Stimulated activated CD4-positive, alpha-beta T cell treated with anti-CD3 and anti-CD28 coated beads, Interleukin-2, amount 100 ng/mL, for 24 hours (primary cell): ENCODE measurements around the gene KBTBD2.
A peak's percentile ranks its signal among the peaks of the same experiment; 100 is the strongest.
"Not testable (repeated sequence)": the region's sequence is repeated elsewhere in the genome, so short reads cannot be mapped to it uniquely, and the experiment has no call there.

Experiments used
- DNase-seq, 2 donors: peaks; one replicate each; pipeline ENCODE4 v3.0.0-alpha.2; 2020

Gene KBTBD2

DNA sequence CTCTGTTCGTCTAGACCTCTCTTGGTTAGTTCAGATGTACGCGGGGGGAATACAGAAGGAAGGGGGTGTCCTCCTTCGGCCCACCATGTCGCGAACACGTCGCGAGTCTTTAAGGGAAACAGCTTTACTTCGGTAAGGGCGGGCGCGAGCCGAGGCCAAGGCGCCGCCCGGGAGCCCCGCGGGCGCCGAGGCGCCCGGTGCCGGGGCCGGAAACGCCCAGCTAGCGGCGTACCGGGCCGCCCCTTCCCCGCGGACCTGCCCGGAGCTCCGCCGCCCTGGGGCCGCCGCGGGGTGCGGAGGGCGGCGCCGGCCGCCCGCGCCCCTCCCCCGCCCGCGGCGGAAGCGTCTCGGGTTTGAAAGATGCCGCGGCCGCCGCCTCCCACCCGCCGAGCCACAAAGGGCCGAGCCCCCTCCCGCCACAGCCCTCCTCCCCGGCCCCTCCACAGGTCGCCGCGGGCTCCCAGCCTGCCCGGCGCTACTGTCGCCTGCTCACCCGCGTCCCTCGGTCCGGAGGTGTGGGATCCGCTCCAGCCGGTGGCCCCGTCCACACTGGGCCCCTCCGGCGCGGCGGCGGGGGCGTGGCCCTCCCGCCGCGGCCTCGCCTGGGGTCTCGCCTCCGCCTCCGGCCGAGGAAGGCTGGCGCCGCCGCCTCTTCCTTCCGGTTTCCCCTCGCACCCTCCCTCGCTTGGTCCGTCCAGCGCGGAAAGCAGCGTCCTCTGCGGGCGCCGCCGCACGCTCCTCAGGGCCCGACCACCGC lies at the start of gene KBTBD2:
Gene KBTBD2, minus strand, starts transcription at position 718 of the 757 bp plus-strand sequence. CDS start 12,156 bp downstream, outside the sequence.
- DNase-seq, result peak; percentile 70 to 80

DNA sequence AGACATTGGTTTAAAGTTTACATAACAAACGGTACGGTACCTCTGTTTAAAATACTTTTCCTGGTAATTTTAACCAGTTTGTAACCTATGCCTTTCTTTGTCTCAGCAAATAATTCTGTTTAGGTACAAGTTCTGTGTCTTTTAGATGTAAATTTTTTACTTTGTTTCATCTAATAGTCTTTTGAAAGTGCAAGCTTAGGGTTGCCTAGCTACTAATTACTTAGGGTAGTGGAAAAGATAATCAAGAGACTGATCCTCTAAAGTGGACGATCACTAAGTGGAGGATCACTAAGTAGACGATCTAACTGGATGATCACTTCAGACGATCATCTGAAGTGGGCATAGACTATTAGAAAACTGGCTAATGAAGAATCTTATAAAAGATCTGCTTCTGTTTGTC lies 49.6 kb upstream of the KBTBD2 start:
- no peak for DNase-seq

DNA sequence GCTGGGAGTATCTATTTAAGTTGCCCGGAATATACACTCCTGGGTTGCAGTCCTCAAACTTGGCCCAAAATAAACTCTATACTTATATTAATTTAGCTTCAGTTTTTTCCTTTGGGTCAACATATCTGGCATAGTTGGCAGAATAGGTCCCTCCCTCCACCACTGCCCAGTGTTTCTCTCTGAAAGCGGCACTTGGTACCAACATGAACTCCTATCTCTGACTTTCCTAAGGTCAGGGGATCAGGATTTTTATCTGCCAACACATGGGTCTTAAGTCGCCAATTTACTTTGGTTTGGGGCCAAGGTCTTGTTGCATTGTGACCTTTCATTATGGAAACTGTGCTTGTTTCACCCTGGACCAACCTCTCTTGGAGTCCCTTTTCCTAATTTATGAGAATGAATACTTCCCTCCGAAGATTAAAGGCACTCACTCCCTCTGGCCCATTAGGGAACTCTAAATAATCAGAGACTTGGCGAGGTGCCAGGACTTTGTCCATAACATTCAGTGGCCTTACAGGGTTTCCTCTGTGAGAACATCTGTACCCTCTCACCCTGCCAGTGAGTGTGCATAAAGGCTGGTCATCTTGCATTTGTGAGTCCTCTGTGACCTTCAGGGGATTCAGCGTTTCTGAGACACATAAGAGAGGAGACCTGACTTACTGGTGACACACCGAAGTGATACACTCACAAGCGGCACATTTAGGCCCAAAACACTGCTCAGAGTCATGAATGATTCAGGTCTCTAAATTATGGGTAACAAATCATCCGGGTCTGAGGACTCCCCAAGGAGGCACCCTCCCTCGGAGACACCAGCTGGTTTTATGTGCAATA lies 46.0 kb upstream of the KBTBD2 start:
- DNase-seq, result no peak

DNA sequence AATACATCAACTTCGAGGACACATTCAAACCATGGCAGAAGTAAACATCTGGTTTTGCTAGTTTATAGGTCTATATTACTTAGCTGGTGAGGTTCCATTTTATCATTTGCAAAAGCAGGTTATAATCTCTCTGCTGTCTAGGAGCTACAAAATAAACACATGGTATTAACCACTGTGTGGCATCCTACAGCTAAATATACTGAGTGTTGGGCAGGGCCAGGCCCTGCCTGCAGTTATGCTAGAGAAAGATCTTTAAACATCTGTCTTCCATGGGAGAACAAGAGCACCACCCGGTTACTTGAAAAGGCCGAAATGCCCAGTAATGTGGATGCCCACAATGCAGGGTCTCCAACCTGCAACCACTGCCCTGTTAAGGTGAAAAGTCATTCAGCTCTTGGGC lies 45.1 kb upstream of the KBTBD2 start:
- DNase-seq, result no peak

DNA sequence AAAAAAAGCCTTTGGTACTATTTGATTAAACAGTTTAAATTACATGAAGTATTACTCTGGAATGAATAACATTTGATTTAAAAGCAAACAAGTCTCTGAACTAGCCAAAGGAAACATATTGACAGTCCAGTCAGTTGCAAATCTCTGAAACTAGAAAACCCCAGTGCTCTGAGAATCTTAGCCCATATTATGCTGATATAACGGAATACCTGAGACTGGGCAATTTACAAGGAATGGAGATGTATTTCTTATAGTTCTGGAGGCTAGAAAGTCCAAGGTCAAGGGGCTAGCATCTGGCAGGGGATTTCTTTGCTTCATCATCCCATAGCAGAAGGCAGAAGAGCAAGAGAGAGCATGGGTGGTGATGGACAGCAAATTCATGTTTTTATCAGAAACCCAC lies 44.0 kb upstream of the KBTBD2 start:
- no peak for DNase-seq

DNA sequence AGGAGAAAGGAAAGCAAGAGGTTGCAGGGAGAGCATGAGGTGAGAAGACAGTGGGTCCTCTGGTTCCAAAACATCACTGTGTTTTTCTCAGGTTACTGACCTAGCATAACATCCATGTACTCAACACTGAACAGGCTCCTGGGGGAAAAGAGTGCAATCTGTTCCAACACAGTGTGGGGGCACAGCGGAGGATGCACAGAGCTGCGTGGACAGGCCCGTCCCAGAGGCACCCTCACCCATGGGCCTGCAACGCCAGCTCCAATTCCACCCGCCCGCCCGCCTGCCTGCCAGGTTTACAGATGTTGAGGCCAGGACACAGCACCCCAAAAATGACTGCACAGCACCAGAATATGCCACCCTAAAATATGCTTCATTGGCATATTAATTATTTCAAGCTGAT lies 38.8 kb upstream of the KBTBD2 start:
- no peak for DNase-seq

DNA sequence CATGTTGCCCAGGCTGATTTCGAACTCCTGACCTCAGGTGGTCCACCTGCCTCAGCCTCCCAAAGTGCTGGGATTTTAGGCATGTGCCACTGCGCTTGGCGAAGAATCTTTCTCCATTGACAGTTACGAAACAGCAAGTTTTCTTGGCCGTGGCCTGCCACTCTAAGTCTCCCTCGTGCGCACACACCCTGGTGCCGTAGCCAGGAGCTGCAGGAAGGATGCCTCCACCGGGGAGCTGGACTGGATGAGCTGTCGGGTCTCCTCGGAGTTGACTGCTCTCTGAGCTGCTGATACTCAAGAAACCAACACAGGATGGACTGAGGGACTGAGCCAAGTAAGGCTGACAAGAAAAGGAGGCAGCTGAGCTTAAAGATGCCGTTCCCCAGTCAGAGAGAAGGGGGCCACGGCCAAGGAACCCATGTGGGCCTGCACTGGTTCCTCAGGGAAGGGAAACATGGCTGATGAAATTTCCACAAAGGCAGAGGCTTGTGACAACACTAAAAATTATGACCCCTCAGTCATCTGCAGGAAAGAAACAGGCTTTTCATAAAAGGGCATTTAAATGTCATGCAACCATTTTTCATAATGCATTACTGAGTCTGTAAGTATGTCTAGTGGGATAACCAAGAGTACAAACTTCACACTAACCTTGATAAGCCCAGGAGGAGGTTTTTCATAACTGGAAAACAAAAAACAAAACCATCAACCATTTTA lies 38.0 kb upstream of the KBTBD2 start:
- DNase-seq, result no peak

DNA sequence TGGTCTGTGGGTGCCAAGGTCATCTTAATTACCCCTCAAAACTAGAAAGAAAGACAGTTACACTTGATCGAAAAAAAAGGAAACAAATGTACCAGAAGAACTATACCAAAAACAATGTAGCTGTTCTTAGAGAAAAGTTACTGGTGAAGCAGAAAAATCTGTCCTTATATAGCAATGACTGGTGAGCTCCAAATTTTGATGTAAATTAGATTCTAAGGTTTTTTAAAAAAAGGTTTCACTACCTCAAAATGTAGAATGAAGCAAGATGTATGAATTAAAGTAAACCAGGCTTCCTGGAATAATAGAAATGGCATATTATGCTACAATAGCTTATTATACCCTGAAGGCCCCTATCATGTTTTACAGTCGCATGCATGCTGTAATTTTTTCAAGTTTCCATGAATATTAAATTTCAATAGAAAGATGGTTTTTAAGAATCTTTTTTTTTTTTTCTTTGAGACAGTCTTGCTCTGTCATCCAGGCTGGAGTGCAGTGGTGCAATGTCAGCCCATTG lies 37.3 kb upstream of the KBTBD2 start:
- DNase-seq, result no peak

DNA sequence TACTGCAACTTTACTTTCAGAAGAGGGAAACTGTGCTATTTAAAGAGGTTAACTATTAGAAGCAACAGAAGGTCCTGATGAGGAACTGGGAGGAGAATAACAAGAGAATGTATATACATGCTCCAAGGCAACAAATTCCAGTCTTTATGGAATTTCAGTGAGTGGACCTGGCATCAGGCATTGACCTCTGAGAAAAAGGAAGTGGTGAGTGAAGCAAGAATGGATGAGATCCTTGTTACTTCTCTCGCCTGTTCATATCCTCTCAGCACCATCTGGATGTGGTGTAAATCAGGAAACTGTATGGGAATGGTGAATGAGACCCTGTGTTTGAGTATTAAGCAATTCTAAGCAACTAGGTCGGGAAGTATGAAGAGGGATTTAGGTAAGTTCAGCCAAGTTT lies 30.3 kb upstream of the KBTBD2 start:
- no peak for DNase-seq

DNA sequence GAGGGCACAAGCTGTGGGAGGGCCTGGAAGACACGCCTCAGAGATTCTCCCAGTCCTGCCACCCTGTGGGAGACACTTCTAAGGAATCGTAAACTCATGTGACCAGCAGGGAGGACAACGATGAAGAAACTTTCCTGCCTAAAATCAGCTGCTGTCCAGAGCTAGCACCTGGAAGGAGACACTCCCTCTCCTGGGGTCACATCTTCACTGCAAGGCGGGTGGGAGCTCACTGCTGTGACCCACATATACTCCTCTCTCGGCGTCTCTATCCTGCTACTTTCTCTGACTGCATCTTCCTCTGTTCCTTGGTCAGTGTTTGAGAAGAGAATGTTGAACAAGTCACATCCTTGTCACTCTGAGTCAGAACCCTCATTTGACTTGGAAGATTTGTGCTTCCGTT lies 25.4 kb upstream of the KBTBD2 start:
- not testable (repeated sequence) for DNase-seq

DNA sequence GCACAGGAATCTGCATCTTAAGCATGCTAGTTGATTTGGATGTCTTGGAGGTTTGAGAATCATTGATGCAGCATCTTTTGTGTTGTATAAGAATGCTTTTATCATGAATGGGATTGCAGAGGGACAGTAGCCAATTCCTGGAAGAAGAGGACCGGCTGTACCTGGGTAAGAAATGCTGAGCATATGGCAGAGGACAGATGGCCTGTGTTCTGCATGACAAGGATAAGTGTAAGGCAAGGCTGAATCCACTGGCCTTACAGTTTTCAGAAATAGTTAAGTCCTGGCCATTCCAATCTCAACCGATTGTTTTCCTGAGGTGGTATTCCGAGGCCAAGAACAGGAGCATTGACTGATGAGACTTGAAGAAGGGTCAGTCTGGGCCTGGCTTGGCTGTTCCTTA lies 24.4 kb upstream of the KBTBD2 start:
- no peak for DNase-seq

DNA sequence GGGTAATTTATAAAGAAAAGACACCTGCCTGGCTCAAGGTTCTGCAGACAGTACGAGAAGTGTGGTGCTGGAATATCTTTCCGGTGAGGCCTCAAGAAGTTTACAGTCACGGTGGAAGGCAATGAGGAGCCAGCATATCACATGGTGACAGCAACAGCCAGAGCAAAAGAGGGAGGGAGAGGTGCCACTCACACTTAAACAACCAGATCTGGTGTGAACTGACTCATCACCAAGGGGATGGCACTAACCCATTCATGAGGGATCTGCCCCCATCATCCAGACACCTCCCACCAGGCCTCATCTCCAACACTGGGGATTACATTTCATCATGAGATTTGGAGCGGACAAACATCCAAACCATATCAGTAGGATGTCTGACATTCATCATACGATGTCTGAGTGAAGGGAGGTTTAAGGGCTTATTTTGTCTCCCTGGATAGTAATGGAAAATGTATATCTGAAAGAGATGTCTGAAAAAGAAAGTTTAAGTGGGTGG lies 23.5 kb upstream of the KBTBD2 start:
- no peak for DNase-seq

DNA sequence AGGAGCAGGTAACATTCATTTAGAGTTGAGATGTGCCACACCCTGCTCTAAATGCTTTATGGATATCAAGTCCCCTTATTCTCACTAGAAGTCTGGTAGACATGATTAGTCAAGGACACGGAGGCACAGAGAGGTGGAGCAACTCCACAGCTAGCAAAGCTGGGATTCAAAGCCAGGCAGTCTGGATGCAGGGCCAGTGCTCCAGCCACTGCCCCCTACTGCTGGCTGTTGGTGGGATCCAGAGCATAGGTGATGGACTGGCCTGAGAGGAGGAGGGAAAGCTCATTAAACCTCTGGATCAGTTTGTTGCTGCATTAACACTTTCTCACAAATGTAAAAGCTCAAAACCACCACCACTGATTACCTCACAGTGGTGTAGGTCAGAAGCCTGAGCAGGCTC lies 22.6 kb upstream of the KBTBD2 start:
- no peak for DNase-seq

DNA sequence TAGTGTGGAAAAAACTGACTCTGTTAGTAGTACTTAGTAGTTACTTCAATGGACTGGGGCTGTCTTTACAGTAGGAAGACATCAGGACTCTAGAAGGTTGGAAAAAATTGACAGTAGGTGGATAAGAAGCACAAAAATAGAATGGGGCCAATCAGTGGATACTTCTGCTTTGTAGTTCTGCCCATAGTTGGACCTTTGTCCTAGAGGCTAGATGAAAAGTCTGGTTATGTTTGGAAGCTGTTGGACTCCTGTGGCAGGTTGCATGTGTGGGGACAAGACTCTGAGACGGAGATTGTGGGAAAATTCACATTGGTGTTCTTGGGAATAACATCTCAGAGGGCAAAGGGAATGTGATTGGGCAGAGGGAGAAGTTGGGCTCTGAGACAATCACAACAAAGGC lies 18.6 kb upstream of the KBTBD2 start:
- DNase-seq, result no peak

DNA sequence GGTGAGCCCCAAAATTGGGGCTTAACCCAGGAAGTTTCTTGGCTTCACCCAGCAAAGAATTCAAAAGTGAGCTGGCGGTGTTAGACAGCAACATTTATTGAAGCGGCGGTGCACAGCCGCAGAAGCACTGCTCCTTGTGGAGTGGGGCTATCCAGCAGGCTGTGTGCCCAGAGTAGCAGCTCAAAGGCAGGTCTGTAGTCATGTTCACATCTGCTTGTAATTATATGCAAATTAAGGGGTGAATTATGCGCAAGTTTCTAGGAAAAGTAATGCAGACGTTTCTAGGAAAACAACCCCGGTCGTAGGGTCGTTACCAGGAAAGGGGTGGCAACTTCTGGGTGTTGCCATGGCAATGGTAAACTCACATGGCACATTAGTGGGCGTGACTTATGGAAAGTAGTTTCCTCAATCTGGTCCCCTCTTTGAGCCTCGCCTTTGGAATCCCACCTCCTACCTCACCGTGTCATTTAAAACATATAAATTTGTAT lies 13.7 kb upstream of the KBTBD2 start:
- DNase-seq, result peak; percentile 66 to 70

DNA sequence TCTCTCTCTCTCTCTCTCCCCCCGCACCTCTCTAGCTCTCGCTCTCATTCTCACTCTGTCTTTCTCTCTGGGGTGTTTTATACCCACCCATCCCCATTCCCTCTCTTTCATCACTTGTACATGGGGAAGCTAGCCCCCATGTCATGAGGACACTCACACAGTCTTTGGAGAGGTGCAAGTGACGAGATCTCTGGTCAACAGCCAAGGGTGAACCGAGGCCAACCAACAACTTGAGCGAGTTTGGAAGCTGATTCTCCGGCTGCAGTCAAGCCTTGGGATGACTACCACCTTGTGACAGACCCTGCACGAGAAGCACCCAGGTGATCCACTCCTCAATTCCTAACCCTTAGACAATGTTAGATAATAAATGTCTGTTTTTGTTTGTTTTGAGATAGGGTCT lies 10.1 kb upstream of the KBTBD2 start:
- DNase-seq, result no peak

DNA sequence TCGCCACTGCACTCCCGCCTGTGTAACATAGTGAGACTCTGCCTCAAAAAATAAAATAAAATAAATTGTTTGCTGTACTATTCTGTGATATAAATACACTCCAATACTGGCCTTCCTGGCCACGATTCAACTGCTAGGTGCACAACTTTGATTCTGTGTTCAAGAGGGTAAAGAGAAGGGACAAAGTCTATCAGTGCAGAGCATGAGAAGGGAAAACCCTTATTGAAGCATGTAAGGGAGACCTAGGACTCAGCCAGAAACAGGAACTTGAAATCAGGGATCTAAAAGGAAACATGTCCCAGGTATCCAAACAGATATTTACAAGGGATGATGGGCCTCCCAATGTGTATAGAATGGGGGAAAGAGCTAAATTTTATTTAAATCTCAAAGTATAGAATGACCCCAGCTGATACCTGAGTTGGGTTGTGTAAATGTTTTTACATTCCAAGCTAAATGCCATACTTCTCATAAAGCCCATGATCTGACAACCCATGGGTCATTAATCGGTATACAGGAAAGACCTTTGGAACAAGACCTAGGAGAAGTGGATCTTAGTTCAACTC lies 9.0 kb upstream of the KBTBD2 start:
- DNase-seq, result no peak

DNA sequence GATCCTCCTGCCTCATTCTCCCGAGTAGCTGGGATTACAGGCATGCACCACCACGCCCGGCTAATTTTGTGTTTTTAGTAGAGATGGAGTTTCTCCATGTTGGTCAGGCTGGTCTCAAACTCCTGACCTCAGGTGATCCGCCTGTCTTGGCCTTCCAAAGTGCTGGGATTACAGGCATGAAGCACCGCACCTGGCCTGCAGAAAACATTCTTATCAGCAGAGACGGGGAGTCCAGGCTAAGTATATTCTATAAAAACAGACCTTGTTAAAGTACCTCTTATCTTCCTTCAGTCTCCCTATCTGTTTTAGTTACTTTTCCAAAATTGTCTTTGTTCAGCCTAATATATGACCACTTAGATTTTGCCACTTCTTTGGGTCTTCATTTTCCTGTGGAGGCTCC lies 5.8 kb upstream of the KBTBD2 start:
- DNase-seq, result not testable (repeated sequence)

DNA sequence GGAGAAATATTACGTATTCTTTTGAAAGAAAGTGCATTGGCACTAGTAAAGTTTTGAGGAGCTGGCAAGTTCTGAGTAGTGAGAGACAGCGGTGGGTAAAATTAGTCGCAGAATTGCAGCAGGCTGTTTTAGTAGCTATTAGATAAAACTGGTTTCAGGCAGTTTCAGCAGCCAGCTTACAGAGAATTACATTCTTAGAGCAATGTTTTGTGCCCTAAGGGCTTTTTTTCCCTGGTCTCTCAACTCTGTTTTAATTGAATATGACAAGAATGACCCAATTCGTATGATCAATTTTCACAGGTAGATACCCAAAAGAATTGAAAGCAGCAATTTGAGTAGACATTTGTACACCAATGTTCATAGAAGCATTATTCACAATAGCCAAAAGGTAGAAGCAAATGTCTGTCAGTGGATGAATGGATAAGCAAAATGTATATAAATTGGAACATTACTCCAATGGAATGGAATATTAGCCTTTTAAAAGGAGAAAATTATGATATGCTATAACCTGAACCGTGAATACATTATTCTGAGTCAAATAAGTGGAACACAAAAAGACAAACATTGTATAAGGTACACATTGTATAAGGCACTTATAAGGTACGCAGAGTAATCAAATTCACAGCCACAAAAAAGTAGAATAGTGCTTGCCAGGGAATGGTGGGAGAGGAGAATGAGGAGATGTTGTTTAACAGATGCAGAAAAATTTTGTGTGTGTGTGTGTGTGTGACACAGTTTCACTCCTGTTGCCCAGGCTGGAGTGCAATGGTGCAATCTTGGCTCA lies 5.2 kb upstream of the KBTBD2 start:
- DNase-seq, result no peak

DNA sequence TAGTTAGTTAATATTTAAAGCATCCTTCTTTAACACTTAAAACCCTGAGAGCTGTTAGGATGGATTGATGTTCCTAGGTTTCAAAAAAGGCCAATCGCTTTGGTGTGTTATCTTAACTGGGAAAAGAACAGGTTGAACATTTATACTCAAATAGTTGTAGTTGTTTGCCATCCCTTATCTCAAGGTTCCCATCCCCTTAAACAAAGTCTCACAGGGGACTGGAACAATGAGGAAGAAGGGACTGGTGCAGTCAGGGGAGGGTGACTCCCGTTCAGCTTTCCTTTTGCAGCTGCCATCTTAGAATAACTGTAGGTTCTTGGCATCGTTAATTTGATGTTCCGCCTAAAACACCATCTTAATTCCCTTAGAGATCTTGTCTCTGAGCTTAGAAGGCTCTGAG lies 2.6 kb upstream of the KBTBD2 start:
- DNase-seq, result no peak

DNA sequence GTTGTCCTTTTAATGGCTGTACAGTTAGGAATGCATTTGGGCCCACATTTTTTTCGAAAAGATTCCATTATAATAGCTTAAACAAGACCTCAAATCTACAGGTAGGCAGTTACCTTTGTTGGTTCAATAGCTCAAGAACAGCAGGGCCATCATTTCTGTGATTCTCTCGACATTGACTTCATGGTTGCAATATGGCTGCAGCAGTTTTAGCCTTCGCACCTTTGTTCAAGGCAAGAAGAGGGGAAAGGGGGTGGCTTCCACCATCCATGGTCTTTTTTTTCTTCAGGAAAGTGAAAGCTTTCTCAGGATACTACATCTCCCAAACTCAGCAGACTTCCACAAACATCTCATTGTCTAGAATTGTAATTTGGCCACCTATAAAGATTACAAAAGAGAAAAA lies 2.2 kb upstream of the KBTBD2 start:
- no peak for DNase-seq

DNA sequence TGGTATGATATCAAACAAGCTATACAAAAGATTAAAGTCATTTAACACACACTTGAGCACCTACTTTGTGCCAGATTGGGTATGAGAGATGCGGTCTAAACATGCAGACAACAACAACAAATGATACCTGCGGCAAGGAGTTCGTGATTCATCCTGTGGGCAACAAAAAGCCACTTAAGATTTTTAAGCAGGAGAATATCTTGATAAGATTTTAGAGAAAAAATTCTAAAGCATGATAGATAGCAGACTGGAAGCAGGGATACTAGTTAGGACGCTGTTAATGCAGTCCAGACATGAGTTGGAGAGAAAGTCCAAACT lies 1.6 kb upstream of the KBTBD2 start:
- DNase-seq, result no peak
